Endothelial cell (in vitro differentiated cells): ENCODE results near the gene NEGR1. TPM values are rescaled to one million over a fixed set of nuclear protein-coding genes. Genes with fewer than 3 reads are reported as not detected.

Experiments used
- DNase-seq: peaks from one replicate; pipeline ENCODE4 v3.0.0; 2021; ENCODE audit warnings: low spot score
- H3K27ac Mint-ChIP-seq: one replicate; pipeline ENCODE4 v1.8.0; 2021; ENCODE audit warnings: mixed read lengths, inconsistent platforms; ENCODE audit not compliant: unreplicated experiment
- H3K27me3 Mint-ChIP-seq: one replicate; pipeline ENCODE4 v1.8.0; 2021; ENCODE audit warnings: mild to moderate bottlenecking, moderate library complexity, mixed read lengths, inconsistent platforms; ENCODE audit not compliant: unreplicated experiment
- H3K36me3 Mint-ChIP-seq: one replicate; pipeline ENCODE4 v1.8.0; 2021; ENCODE audit warnings: mild to moderate bottlenecking, low read depth, mixed read lengths, inconsistent platforms; ENCODE audit not compliant: unreplicated experiment
- H3K4me1 Mint-ChIP-seq: one replicate; pipeline ENCODE4 v1.8.0; 2021; ENCODE audit warnings: mild to moderate bottlenecking, mixed read lengths, inconsistent platforms; ENCODE audit not compliant: unreplicated experiment
- H3K4me3 Mint-ChIP-seq: one replicate; pipeline ENCODE4 v1.8.0; 2021; ENCODE audit warnings: mild to moderate bottlenecking, mixed read lengths, inconsistent platforms; ENCODE audit not compliant: unreplicated experiment
- H3K9me3 Mint-ChIP-seq: one replicate; pipeline ENCODE4 v1.8.0; 2021; ENCODE audit warnings: mixed read lengths, inconsistent platforms; ENCODE audit not compliant: unreplicated experiment
- total RNA-seq: library from RNA; stranded (reverse); fragmentation: NEBNext Ultra II Directional; extraction: Animal tissue kit (Norgen Biotek cat#: 25700); gene quantifications from one replicate; pipeline ENCODE4 v1.2.1, GENCODE V29; 2021; ENCODE audit not compliant: unreplicated experiment
- TF ChIP-seq, protein P1 (sequence below): fragments of 200-600 bp; sonication (generic); IDR thresholded peaks from one replicate; pipeline ENCODE4 v1.5.0; 2021; ENCODE audit warnings: antibody characterized with exemption; ENCODE audit not compliant: unreplicated experiment

NEGR1 gene
- total RNA-seq, 1 donor from 2014 or later, result 2.9 TPM

DNA sequence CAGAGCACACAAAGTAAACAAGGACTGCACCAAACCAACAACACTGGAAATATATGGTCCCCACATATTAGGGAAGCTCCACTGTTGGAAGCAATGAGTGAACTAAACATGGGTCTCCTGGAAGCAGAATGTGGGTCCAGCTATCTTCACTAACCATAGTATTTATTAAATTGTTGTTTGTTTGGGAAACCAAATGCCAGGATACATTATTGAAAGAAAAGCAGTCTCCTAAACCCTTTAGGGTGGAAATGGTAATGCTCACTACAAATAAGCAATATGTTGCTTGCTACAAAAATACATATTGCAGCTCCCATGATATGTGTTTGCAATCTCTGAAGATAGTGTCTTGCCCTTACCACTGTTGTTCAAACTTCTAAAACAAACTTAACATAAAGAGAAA is 2.2 kb downstream of the NEGR1 start:
- H3K9me3 Mint-ChIP-seq, result no peaks in the 10 kb centered on the region
- H3K4me3 Mint-ChIP-seq, result no peak overlapping the region
- DNase-seq, result no peak
- H3K36me3 Mint-ChIP-seq, result no peaks in the 10 kb centered on the region
- peaks cover 12% of the 10 kb centered on the region for H3K4me1 Mint-ChIP-seq
- TF ChIP-seq, protein P1, sequence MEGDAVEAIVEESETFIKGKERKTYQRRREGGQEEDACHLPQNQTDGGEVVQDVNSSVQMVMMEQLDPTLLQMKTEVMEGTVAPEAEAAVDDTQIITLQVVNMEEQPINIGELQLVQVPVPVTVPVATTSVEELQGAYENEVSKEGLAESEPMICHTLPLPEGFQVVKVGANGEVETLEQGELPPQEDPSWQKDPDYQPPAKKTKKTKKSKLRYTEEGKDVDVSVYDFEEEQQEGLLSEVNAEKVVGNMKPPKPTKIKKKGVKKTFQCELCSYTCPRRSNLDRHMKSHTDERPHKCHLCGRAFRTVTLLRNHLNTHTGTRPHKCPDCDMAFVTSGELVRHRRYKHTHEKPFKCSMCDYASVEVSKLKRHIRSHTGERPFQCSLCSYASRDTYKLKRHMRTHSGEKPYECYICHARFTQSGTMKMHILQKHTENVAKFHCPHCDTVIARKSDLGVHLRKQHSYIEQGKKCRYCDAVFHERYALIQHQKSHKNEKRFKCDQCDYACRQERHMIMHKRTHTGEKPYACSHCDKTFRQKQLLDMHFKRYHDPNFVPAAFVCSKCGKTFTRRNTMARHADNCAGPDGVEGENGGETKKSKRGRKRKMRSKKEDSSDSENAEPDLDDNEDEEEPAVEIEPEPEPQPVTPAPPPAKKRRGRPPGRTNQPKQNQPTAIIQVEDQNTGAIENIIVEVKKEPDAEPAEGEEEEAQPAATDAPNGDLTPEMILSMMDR, result no peak
- no peak overlapping the region for H3K27ac Mint-ChIP-seq
- peaks cover 13% of the 10 kb centered on the region for H3K27me3 Mint-ChIP-seq

DNA sequence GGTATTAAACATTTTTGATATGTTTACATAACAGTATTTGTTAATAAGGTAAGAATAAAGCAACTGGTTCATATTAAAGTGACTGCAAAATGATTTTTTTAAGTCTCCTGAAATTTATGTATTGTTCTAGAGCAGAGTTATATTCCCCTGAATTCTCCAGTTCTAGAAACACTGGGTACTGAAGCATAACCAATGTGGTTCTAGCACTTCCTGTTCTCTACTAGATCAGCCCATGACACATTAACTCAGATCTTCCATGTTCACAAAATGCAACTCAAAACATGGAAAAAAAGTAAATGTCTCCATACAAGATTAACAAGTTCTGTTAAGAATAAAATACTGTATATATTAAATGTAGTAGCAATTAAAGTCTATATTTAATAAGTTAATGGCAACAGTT is 3.9 kb downstream of the NEGR1 start:
- H3K27me3 Mint-ChIP-seq, result peaks cover 13% of the 10 kb centered on the region
- no peak overlapping the region for H3K4me3 Mint-ChIP-seq
- H3K4me1 Mint-ChIP-seq, result peaks cover 12% of the 10 kb centered on the region

DNA sequence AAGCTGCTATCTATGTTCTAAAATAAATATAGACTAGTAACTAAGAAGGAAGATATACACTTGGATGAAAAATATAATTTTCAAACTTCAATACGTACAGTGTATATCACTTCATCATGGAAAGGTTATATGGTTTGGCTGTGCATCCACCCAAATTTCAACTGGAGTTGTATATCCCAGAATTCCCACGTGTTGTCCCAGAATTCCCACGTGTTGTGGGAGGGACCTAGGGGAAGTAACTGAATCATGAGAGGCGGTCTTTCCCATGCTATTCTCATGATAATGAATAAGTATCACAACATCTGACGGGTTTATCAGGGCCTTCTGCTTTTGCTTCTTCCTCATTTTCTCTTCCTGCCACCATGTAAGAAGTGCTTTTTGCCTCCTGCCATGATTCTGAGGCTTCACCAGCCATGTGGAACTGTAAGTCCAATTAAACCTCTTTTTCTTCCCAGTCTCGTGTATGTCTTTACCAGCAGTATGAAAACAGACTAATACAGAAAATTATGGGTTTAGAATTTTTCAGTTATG is 10.7 kb downstream of the NEGR1 start:
- Mint-ChIP-seq H3K4me3 (no peak overlapping the region), H3K4me1 (no peaks in the 10 kb centered on the region), H3K27me3 (no peaks in the 10 kb centered on the region), H3K27ac (no peak overlapping the region), H3K9me3 (no peaks in the 10 kb centered on the region), H3K36me3 (no peaks in the 10 kb centered on the region)
- TF ChIP-seq, protein P1, result no peak
- no peak for DNase-seq

More for the DNA sequence above, 3.9 kb downstream of the NEGR1 start:
- Mint-ChIP-seq H3K27ac (no peak overlapping the region), H3K36me3 (no peaks in the 10 kb centered on the region), H3K9me3 (no peaks in the 10 kb centered on the region)
- DNase-seq, result no peak
- TF ChIP-seq, protein P1, result no peak

DNA sequence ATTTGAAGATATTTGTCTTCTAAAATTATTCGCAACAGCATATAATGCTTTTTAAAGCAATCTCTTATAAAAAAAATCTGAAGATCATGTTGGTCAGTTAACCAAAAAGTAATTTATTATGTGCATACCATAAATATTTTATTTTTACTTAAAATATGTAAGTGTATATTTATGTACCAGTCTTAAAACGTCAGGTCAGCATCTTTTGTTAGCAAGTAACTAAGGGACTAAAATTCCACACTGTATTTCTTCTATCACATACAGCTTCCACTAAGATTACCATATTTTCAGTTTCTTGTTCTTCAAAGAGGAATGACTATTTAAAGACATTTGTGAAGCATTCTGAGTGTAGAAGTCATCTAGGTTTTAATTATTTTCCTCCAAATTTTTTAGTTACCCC is 19.6 kb downstream of the NEGR1 start:
- Mint-ChIP-seq H3K36me3 (no peaks in the 10 kb centered on the region), H3K27me3 (no peaks in the 10 kb centered on the region), H3K4me3 (no peak overlapping the region)

DNA sequence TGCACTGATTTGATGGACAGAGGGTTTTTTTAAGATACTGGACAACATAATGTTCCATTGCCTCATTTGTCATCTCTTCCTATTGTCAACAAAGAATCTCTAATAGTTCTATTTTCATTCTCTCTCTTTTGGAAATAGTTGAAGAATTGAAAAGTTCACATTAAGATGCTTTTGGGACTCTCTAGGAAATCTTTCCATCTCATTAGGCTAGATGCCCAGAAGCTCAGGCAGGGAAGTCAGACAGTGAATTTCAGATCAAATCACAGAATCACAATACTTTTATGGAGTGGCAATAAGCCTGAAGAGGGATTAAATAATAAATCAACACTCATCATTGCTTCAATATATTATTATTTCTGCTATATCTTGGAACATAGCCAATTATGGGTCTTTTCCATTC is 29.2 kb downstream of the NEGR1 start:
- Mint-ChIP-seq H3K4me1 (no peaks in the 10 kb centered on the region), H3K4me3 (no peak overlapping the region), H3K27ac (no peak overlapping the region), H3K27me3 (no peaks in the 10 kb centered on the region), H3K9me3 (no peaks in the 10 kb centered on the region), H3K36me3 (no peaks in the 10 kb centered on the region)
- TF ChIP-seq, protein P1, result no peak
- no peak for DNase-seq

More for the DNA sequence above, 19.6 kb downstream of the NEGR1 start:
- TF ChIP-seq, protein P1, result no peak
- H3K9me3 Mint-ChIP-seq, result no peaks in the 10 kb centered on the region
- H3K4me1 Mint-ChIP-seq, result no peaks in the 10 kb centered on the region
- DNase-seq, result no peak
- H3K27ac Mint-ChIP-seq, result no peak overlapping the region
